NCI-H2171 (cell line): ENCODE measurements around the gene PSMB8.
"Not testable (repeated sequence)": the region's sequence is repeated elsewhere in the genome, so short reads cannot be mapped to it uniquely, and the experiment has no call there.

Experiments used
- DNase-seq: peaks from one replicate; lab custom pipeline; 2025; lab: John Stamatoyannopoulos, UW

The PSMB8 gene

GRCh38 chr6:32836873-32837272 is 7.0 kb downstream of the PSMB8 start:
- no peak for DNase-seq

- DNase-seq, result no peak
These were observed 8.5 kb downstream of the PSMB8 start for GRCh38 chr6:32835167-32835893.

- no peak for DNase-seq
These were observed 10.2 kb downstream of the PSMB8 start for GRCh38 chr6:32833664-32834063.

GRCh38 chr6:32832535-32832934 is 11.3 kb downstream of the PSMB8 start:
- DNase-seq, result no peak

- no peak for DNase-seq
These were observed 12.9 kb downstream of the PSMB8 start for GRCh38 chr6:32830936-32831335.

- DNase-seq, result no peak
These were observed 13.8 kb downstream of the PSMB8 start for GRCh38 chr6:32830017-32830416.

GRCh38 chr6:32829495-32829894 is 14.4 kb downstream of the PSMB8 start:
- DNase-seq, result no peak

GRCh38 chr6:32827025-32827424 is 16.8 kb downstream of the PSMB8 start:
- DNase-seq, result no peak

- no peak for DNase-seq
These were observed 17.9 kb downstream of the PSMB8 start for GRCh38 chr6:32825966-32826365.

GRCh38 chr6:32819729-32820128 is 24.1 kb downstream of the PSMB8 start:
- no peak for DNase-seq

GRCh38 chr6:32818867-32819266 is 25.0 kb downstream of the PSMB8 start:
- no peak for DNase-seq

GRCh38 chr6:32816746-32817204 is 27.1 kb downstream of the PSMB8 start, which contains the start of gene HLA-DOB:
HLA-DOB (minus strand) TSS chr6:32817002; CDS start chr6:32816951, 51 bp downstream.
- no peak for DNase-seq

- no peak for DNase-seq
These were observed 27.9 kb downstream of the PSMB8 start for GRCh38 chr6:32815996-32816395.

- DNase-seq, result no peak
These were observed 28.7 kb downstream of the PSMB8 start for GRCh38 chr6:32815115-32815514.

- DNase-seq, result no peak
These were observed 29.7 kb downstream of the PSMB8 start for GRCh38 chr6:32814145-32814544.

- DNase-seq, result no peak
These were observed 34.7 kb downstream of the PSMB8 start for GRCh38 chr6:32809171-32809570.

- DNase-seq, result no peak
These were observed 36.7 kb downstream of the PSMB8 start for GRCh38 chr6:32807020-32807580.

GRCh38 chr6:32805404-32805803 is 38.4 kb downstream of the PSMB8 start:
- DNase-seq, result not testable (repeated sequence)

GRCh38 chr6:32803416-32803815 is 40.4 kb downstream of the PSMB8 start:
- DNase-seq, result no peak

- no peak for DNase-seq
These were observed 44.1 kb downstream of the PSMB8 start for GRCh38 chr6:32799740-32800139.

GRCh38 chr6:32799168-32799567 is 44.7 kb downstream of the PSMB8 start:
- no peak for DNase-seq

GRCh38 chr6:32796848-32797776 is 46.7 kb downstream of the PSMB8 start:
- DNase-seq, result peak; percentile 6

GRCh38 chr6:32794510-32794909 is 49.3 kb downstream of the PSMB8 start:
- no peak for DNase-seq
